Measurements from ENCODE around the gene SGIP1. TPM values are rescaled to one million over a fixed set of nuclear protein-coding genes. Genes with fewer than 3 reads are reported as not detected.

SGIP1 gene
- total RNA-seq, 3 donors from 2014 or later, result 3.1 to 6.6 (median 3.5) TPM

- no peak overlapping the region for H3K27ac ChIP-seq
- H3K36me3 ChIP-seq, result no peaks in the 10 kb centered on the region
- no peak overlapping the region for H3K4me3 ChIP-seq
- H3K27me3 ChIP-seq, result no peaks in the 10 kb centered on the region
- DNase-seq (ENCODE audit: low spot score in 2 of 2), result no peak
- TF ChIP-seq POLR2AphosphoS5 (IDR thresholded peaks at IDR 0.05) (no peak), CTCF (IDR thresholded peaks at IDR 0.05) (no peak), POLR2A (IDR thresholded peaks at IDR 0.05) (no peak)
- no peaks in the 10 kb centered on the region for H3K9me3 ChIP-seq
- intact Hi-C loops (cut with DNase I; ENCODE audit: low total_unique reads), result no loop called here
- H3K4me1 ChIP-seq, result no peaks in the 10 kb centered on the region
Observed at GRCh38 chr1:66493731-66494130, 40.2 kb upstream of the SGIP1 start.

- Histone ChIP-seq H3K27ac (no peak overlapping the region), H3K36me3 (no peaks in the 10 kb centered on the region), H3K27me3 (no peaks in the 10 kb centered on the region), H3K4me1 (no peaks in the 10 kb centered on the region), H3K4me3 (no peak overlapping the region), H3K9me3 (no peaks in the 10 kb centered on the region)
- intact Hi-C loops (cut with DNase I; ENCODE audit: low total_unique reads), result no loop called here
- DNase-seq (ENCODE audit: low spot score in 2 of 2), result no peak
- TF ChIP-seq POLR2A (IDR thresholded peaks at IDR 0.05), result no peak
- no peak for TF ChIP-seq POLR2AphosphoS5 (IDR thresholded peaks at IDR 0.05)
- TF ChIP-seq CTCF (IDR thresholded peaks at IDR 0.05), result no peak
Observed at GRCh38 chr1:66494482-66494881, 39.5 kb upstream of the SGIP1 start.

- Histone ChIP-seq H3K9me3 (no peaks in the 10 kb centered on the region), H3K36me3 (no peaks in the 10 kb centered on the region), H3K27me3 (no peaks in the 10 kb centered on the region), H3K27ac (no peak overlapping the region), H3K4me3 (no peak overlapping the region), H3K4me1 (no peaks in the 10 kb centered on the region)
- TF ChIP-seq CTCF (IDR thresholded peaks at IDR 0.05) (no peak), POLR2AphosphoS5 (IDR thresholded peaks at IDR 0.05) (no peak), POLR2A (IDR thresholded peaks at IDR 0.05) (no peak)
- intact Hi-C loops (cut with DNase I; ENCODE audit: low total_unique reads), result no loop called here
- DNase-seq (ENCODE audit: low spot score in 2 of 2), result no peak
Observed at GRCh38 chr1:66495495-66495894, 38.5 kb upstream of the SGIP1 start.

GRCh38 chr1:66497910-66498309 is 36.0 kb upstream of the SGIP1 start:
- H3K27me3 ChIP-seq, result no peaks in the 10 kb centered on the region
- H3K9me3 ChIP-seq, result no peaks in the 10 kb centered on the region
- TF ChIP-seq POLR2A (IDR thresholded peaks at IDR 0.05) (no peak), POLR2AphosphoS5 (IDR thresholded peaks at IDR 0.05) (no peak), CTCF (IDR thresholded peaks at IDR 0.05) (no peak)
- H3K4me1 ChIP-seq, result no peaks in the 10 kb centered on the region
- no peak overlapping the region for H3K27ac ChIP-seq
- DNase-seq (ENCODE audit: low spot score in 2 of 2), result no peak
- no peak overlapping the region for H3K4me3 ChIP-seq
- H3K36me3 ChIP-seq, result no peaks in the 10 kb centered on the region
- intact Hi-C loops (cut with DNase I; ENCODE audit: low total_unique reads), result no loop called here

GRCh38 chr1:66500301-66500700 is 33.7 kb upstream of the SGIP1 start:
- no peak for DNase-seq (ENCODE audit: low spot score in 2 of 2)
- Histone ChIP-seq H3K4me1 (no peaks in the 10 kb centered on the region), H3K9me3 (no peaks in the 10 kb centered on the region), H3K4me3 (no peak overlapping the region), H3K27ac (no peak overlapping the region), H3K27me3 (no peaks in the 10 kb centered on the region), H3K36me3 (no peaks in the 10 kb centered on the region)
- TF ChIP-seq POLR2AphosphoS5 (IDR thresholded peaks at IDR 0.05) (no peak), POLR2A (IDR thresholded peaks at IDR 0.05) (no peak), CTCF (IDR thresholded peaks at IDR 0.05) (no peak)
- intact Hi-C loops (cut with DNase I; ENCODE audit: low total_unique reads), result no loop called here
